CD1c-positive myeloid dendritic cell (primary cell): ENCODE measurements around the gene BST1.

Experiments
- DNase-seq: peaks from one replicate; pipeline ENCODE4 v3.0.0-alpha.2; 2016; ENCODE audit errors: extremely low spot score

Gene BST1

GRCh38 chr4:15779809-15780208, 76.9 kb downstream of the BST1 start:
- peak; percentile 29 for DNase-seq

- DNase-seq: peak; percentile 79
These were observed 78.7 kb downstream of the BST1 start for GRCh38 chr4:15781427-15782095.
